ENCODE data around the gene SPACA7.

SPACA7 gene

GRCh38 chr13:112469071-112469745 lies 93.1 kb downstream of the SPACA7 start:
- no peak for DNase-seq

- no peak for DNase-seq
These were observed 97.7 kb downstream of the SPACA7 start for GRCh38 chr13:112473818-112474217.

- DNase-seq = no peak
These were observed 98.7 kb downstream of the SPACA7 start for GRCh38 chr13:112474869-112475268.

DNA sequence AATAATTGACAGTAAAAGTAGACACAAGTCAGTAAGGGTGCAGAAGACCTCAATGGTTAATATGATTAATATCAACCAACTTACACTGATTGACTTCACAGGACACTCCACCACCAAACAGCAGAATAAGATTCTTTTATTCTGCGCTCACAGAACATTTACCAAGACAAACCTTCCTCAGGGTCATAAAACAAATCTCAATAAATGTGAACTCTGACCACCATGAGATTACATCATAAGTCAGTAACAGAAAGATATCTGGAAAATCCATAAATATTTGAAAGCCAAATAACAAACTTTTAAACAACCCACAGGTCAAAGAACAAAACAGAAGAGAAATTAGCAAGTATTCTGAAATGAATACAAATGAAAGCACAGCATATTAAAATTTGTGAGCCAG lies 99.7 kb downstream of the SPACA7 start:
- DNase-seq = no peak

DNA sequence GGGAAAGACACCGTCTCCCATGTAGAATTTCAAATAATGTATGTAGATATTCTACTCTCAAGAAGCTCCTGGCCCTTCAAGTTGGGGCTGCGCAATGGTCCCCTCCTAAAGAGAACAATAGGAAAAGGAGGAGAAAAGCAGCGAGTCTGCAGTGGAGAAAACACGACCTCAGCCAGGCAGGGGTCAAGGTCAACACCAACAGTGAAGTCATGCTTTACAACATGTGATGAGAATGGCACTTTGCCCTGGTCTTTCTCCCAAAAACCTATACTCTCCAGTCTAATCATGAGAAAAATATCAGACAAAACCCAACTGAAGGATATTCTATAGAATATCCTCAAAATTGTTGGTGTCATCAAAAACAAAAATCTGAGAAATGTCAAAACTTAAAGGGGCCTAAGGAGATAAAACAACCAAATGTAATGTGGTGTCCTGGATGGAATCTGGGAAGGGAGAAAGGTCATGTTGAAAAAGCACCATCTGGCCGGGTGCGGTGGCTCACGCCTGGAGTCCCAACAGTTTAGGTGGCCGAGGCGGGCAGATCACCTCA lies 101.0 kb downstream of the SPACA7 start:
- no peak for DNase-seq

GRCh38 chr13:112479389-112479788 lies 103.2 kb downstream of the SPACA7 start:
- no peak for DNase-seq

- no peak for DNase-seq
These were observed 105.3 kb downstream of the SPACA7 start for GRCh38 chr13:112481458-112481857.

GRCh38 chr13:112483299-112483698 lies 107.1 kb downstream of the SPACA7 start:
- DNase-seq = no peak
